GM18505 (cell line): Measurements from ENCODE around the gene SLC17A1.

Experiments
- ATAC-seq: cut with Tn5 transposase; IDR thresholded peaks from one replicate; pipeline ENCODE4 v1.9.1; 2021; ENCODE audit not compliant: unreplicated experiment
- POLR2A ChIP-seq: IDR thresholded peaks from 4 replicates; pipeline ENCODE4 v1.6.1; 2011; ENCODE audit warnings: borderline replicate concordance; ENCODE audit not compliant: insufficient read depth, insufficient read length; ENCODE audit errors: extremely low read depth

The SLC17A1 gene

GRCh38 chr6:25831532-25832306 lies at the start of gene SLC17A1:
TSS of gene SLC17A1 (minus strand) at chr6:25832052. CDS start at chr6:25830557, 1,495 bp downstream.
- ATAC-seq: no peak
- no peak for TF ChIP-seq POLR2A

GRCh38 chr6:25880601-25881000 lies 48.7 kb upstream of the SLC17A1 start:
- no peak for ATAC-seq
- no peak for TF ChIP-seq POLR2A

GRCh38 chr6:25878721-25879322 lies 47.0 kb upstream of the SLC17A1 start:
- TF ChIP-seq POLR2A: no peak

GRCh38 chr6:25875926-25876602 lies 44.2 kb upstream of the SLC17A1 start:
- TF ChIP-seq POLR2A: no peak
- ATAC-seq: no peak

More at GRCh38 chr6:25878721-25879322, 47.0 kb upstream of the SLC17A1 start:
- no peak for ATAC-seq

- no peak for TF ChIP-seq POLR2A
- ATAC-seq: no peak
These were observed 43.7 kb upstream of the SLC17A1 start for GRCh38 chr6:25875563-25875905.

GRCh38 chr6:25874822-25875562 lies 43.1 kb upstream of the SLC17A1 start:
- TF ChIP-seq POLR2A: no peak
- no peak for ATAC-seq

- no peak for TF ChIP-seq POLR2A
- ATAC-seq: no peak
These were observed 42.3 kb upstream of the SLC17A1 start, which contains the start of gene SLC17A3 for GRCh38 chr6:25874118-25874517. TSS of gene SLC17A3 (minus strand) at chr6:25874243. CDS start at chr6:25868387, 5,856 bp downstream.

GRCh38 chr6:25872814-25873213 lies 41.0 kb upstream of the SLC17A1 start:
- ATAC-seq: no peak
- TF ChIP-seq POLR2A: no peak

- no peak for TF ChIP-seq POLR2A
- no peak for ATAC-seq
These were observed 38.0 kb upstream of the SLC17A1 start for GRCh38 chr6:25869840-25870239.

- ATAC-seq: no peak
- no peak for TF ChIP-seq POLR2A
These were observed 36.8 kb upstream of the SLC17A1 start for GRCh38 chr6:25868436-25869183.

GRCh38 chr6:25866011-25866410 lies 34.2 kb upstream of the SLC17A1 start:
- ATAC-seq: no peak
- TF ChIP-seq POLR2A: no peak

GRCh38 chr6:25863360-25863759 lies 31.5 kb upstream of the SLC17A1 start:
- TF ChIP-seq POLR2A: no peak
- no peak for ATAC-seq
